ENCODE measurements around the gene LRRC73.
"Not testable (repeated sequence)": the region's sequence is repeated elsewhere in the genome, so short reads cannot be mapped to it uniquely, and the experiment has no call there.

DNA sequence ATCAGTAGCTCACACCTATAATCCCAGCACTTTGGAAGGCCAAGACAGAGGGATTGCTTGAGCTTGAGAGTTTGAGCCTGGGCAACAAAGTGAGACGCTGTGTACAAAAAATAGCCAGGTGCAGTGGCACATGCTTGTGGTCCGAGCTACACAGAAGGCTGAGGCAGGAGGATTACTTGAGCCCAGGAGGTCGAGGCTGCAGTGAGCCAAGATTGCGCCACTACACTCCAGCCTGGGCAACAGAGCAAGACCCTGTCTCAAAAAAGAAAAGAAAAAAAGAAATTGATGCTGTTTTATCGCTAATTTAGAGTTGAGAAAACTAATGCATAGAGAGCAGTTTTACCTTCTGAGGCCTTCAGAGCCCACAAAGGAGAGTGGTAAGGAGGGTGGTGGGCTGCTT is 11.9 kb downstream of the LRRC73 start:
- TF ChIP-seq, protein P1, sequence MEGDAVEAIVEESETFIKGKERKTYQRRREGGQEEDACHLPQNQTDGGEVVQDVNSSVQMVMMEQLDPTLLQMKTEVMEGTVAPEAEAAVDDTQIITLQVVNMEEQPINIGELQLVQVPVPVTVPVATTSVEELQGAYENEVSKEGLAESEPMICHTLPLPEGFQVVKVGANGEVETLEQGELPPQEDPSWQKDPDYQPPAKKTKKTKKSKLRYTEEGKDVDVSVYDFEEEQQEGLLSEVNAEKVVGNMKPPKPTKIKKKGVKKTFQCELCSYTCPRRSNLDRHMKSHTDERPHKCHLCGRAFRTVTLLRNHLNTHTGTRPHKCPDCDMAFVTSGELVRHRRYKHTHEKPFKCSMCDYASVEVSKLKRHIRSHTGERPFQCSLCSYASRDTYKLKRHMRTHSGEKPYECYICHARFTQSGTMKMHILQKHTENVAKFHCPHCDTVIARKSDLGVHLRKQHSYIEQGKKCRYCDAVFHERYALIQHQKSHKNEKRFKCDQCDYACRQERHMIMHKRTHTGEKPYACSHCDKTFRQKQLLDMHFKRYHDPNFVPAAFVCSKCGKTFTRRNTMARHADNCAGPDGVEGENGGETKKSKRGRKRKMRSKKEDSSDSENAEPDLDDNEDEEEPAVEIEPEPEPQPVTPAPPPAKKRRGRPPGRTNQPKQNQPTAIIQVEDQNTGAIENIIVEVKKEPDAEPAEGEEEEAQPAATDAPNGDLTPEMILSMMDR (IDR thresholded peaks at IDR 0.05; ENCODE audit: low read depth, low read length): not testable (repeated sequence)
- TF ChIP-seq, protein P2, sequence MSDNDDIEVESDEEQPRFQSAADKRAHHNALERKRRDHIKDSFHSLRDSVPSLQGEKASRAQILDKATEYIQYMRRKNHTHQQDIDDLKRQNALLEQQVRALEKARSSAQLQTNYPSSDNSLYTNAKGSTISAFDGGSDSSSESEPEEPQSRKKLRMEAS (IDR thresholded peaks at IDR 0.05; ENCODE audit: low read depth, low read length): not testable (repeated sequence)
- not testable (repeated sequence) for TF ChIP-seq POLR2A (IDR thresholded peaks at IDR 0.05; ENCODE audit: extremely low read depth, insufficient read length)
